SK-N-SH (cell line): Measurements from ENCODE around the gene NETO2. TPM values are rescaled to one million over a fixed set of nuclear protein-coding genes. Genes with fewer than 3 reads are reported as not detected.

ENCODE experiments used
- CTCF ChIA-PET: fragments of 300-600, 350-600 bp; formaldehyde crosslinking; extraction: SDS; loops from one replicate; lab custom pipeline; 2021; lab: Yijun Ruan, JAX
- POLR2A ChIA-PET: fragments of 350-600 bp; sonication (Branson Sonifier 250); formaldehyde crosslinking; extraction: SDS; loops from one replicate; lab custom pipeline; 2020; ENCODE audit warnings: antibody characterized with exemption, inconsistent platforms; lab: Yijun Ruan, JAX
- DNase-seq: peaks from one replicate; pipeline ENCODE4 v3.0.0; 2012
- H2AFZ ChIP-seq: fragments of 200-600 bp; sonication (generic); 2 replicates; pipeline ENCODE4 v1.8.1; 2016; ENCODE audit warnings: antibody characterized with exemption, mild to moderate bottlenecking, low read depth
- H3F3A ChIP-seq: fragments of 200-600 bp; sonication (generic); replicated peaks from 2 replicates; pipeline ENCODE3; 2016; ENCODE audit warnings: antibody characterized with exemption, mild to moderate bottlenecking; ENCODE audit not compliant: insufficient read depth
- H3K27ac ChIP-seq, 2 experiments: fragments of 200-500 bp in 1 of 2; fragments of 200-600 bp in 1 of 2; sonication (Bioruptor generic) in 1 of 2; sonication (generic), shearing (Covaris generic) in 1 of 2; 2 replicates each; pipeline versions ENCODE4 v1.5.1 to v1.6.1; 2014 to 2016; ENCODE audit warnings: low read depth in 2 of 2, inconsistent platforms in 1 of 2, low read length in 1 of 2, mild to moderate bottlenecking in 1 of 2, mixed read lengths in 1 of 2
- H3K27me3 ChIP-seq: fragments of 200-600 bp; sonication (generic), shearing (Covaris generic); 2 replicates; pipeline ENCODE4 v1.6.1; 2016; ENCODE audit warnings: mixed run types; ENCODE audit not compliant: insufficient read depth
- H3K36me3 ChIP-seq, 2 experiments: fragments of 200-500 bp in 1 of 2; fragments of 200-600 bp in 1 of 2; sonication (Bioruptor generic) in 1 of 2; sonication (generic) in 1 of 2; replicated peaks in 1 of 2; 2 replicates each; pipeline versions ENCODE3 to v1.5.1; 2014 to 2016; ENCODE audit warnings: low read length in 1 of 2, mild to moderate bottlenecking in 1 of 2; ENCODE audit not compliant: insufficient read depth in 2 of 2, control insufficient read depth in 1 of 2
- H3K4me1 ChIP-seq, 2 experiments: fragments of 200-500 bp in 1 of 2; fragments of 200-600 bp in 1 of 2; sonication (Bioruptor generic) in 1 of 2; sonication (generic), shearing (Covaris generic) in 1 of 2; 2 replicates each; pipeline versions ENCODE4 v1.5.1 to v1.6.1; 2014 to 2016; ENCODE audit warnings: low read depth in 1 of 2, low read length in 1 of 2, mixed run types in 1 of 2; ENCODE audit not compliant: insufficient read depth in 2 of 2, control insufficient read depth in 1 of 2
- H3K4me2 ChIP-seq: fragments of 200-600 bp; sonication (generic), shearing (Covaris generic); 2 replicates; pipeline ENCODE4 v1.6.1; 2017; ENCODE audit warnings: mixed run types
- H3K4me3 ChIP-seq, 2 experiments: fragments of 200-500 bp in 1 of 2; fragments of 200-600 bp in 1 of 2; sonication (Bioruptor generic) in 1 of 2; sonication (generic), shearing (Covaris generic) in 1 of 2; 2 replicates each; pipeline versions ENCODE4 v1.5.1 to v1.8.1; 2014 to 2016; ENCODE audit warnings: low read depth in 2 of 2, inconsistent platforms in 1 of 2, low read length in 1 of 2, mild to moderate bottlenecking in 1 of 2, mixed read lengths in 1 of 2, moderate library complexity in 1 of 2
- H3K79me2 ChIP-seq: fragments of 200-600 bp; sonication (generic); 2 replicates; pipeline ENCODE4 v1.8.1; 2017; ENCODE audit warnings: mild to moderate bottlenecking; ENCODE audit not compliant: insufficient read depth
- H3K9ac ChIP-seq: fragments of 200-600 bp; sonication (generic); 2 replicates; pipeline ENCODE4 v1.6.1; 2017; ENCODE audit warnings: mixed run types
- H3K9me2 ChIP-seq: fragments of 200-600 bp; sonication (generic); 2 replicates; pipeline ENCODE4 v1.6.1; 2017; ENCODE audit warnings: mixed run types
- H3K9me3 ChIP-seq: fragments of 200-600 bp; sonication (generic); 2 replicates; pipeline ENCODE4 v1.6.1; 2017; ENCODE audit warnings: mixed run types, mild to moderate bottlenecking, moderate library complexity
- H4K20me1 ChIP-seq: fragments of 200-600 bp; sonication (generic); 2 replicates; pipeline ENCODE4 v1.6.1; 2017; ENCODE audit warnings: mild to moderate bottlenecking, mixed run types; ENCODE audit not compliant: insufficient read depth
- ELF1 ChIP-seq: IDR thresholded peaks from 2 replicates; pipeline ENCODE4 v1.4.0; 2012
- EP300 ChIP-seq, 2 experiments: IDR thresholded peaks; 2 replicates each; pipeline versions ENCODE4 v1.4.0 to v1.6.1; 2012; ENCODE audit warnings: borderline replicate concordance in 1 of 2, low read depth in 1 of 2, low read length in 1 of 2
- EZH2phosphoT487 ChIP-seq: fragments of 200-600 bp; sonication (generic); IDR thresholded peaks from 2 replicates; pipeline ENCODE4 v1.6.1; 2017; ENCODE audit warnings: low read depth, mixed run types, mild to moderate bottlenecking, antibody characterized with exemption, moderate library complexity, borderline replicate concordance
- FOXJ3 ChIP-seq: sonication (generic); formaldehyde crosslinking; IDR thresholded peaks from 2 replicates; pipeline ENCODE4 v1.5.1; 2020; ENCODE audit warnings: mild to moderate bottlenecking, missing genetic modification reagents
- GABPA ChIP-seq: IDR thresholded peaks from 2 replicates; pipeline ENCODE4 v1.4.0; 2012; ENCODE audit warnings: low read depth, mild to moderate bottlenecking
- MAX ChIP-seq: IDR thresholded peaks from 2 replicates; pipeline ENCODE4 v1.4.0; 2012; ENCODE audit warnings: low read depth
- MEF2A ChIP-seq: IDR thresholded peaks from 2 replicates; pipeline ENCODE4 v1.4.0; 2012; ENCODE audit warnings: low read depth, borderline replicate concordance
- NFIC ChIP-seq: IDR thresholded peaks from 2 replicates; pipeline ENCODE4 v1.4.0; 2012; ENCODE audit warnings: borderline replicate concordance
- NRF1 ChIP-seq: IDR thresholded peaks from 2 replicates; pipeline ENCODE4 v1.6.1; 2012; ENCODE audit warnings: low read depth, mild to moderate bottlenecking, low read length
- POLR2AphosphoS5 ChIP-seq: IDR thresholded peaks from 2 replicates; pipeline ENCODE4 v1.6.1; 2012; ENCODE audit warnings: low read depth, low read length
- REST ChIP-seq: IDR thresholded peaks from 2 replicates; pipeline ENCODE4 v1.6.1; 2012; ENCODE audit warnings: mild to moderate bottlenecking, low read depth, low read length, moderate library complexity
- RFX5 ChIP-seq: IDR thresholded peaks from 2 replicates; pipeline ENCODE4 v1.6.1; 2012; ENCODE audit warnings: mild to moderate bottlenecking, improper control_type of control experiment, low read length
- RXRA ChIP-seq: IDR thresholded peaks from 2 replicates; pipeline ENCODE4 v1.4.0; 2012; ENCODE audit warnings: low read depth, mild to moderate bottlenecking, borderline replicate concordance
- SMC3 ChIP-seq: IDR thresholded peaks from 2 replicates; pipeline ENCODE4 v1.6.1; 2012; ENCODE audit warnings: low read depth, low read length, improper control_type of control experiment
- TAF1 ChIP-seq: IDR thresholded peaks from 2 replicates; pipeline ENCODE4 v1.6.1; 2012; ENCODE audit warnings: low read depth, mild to moderate bottlenecking, low read length, moderate library complexity, borderline replicate concordance
- WGBS: methylation state at CpG from one replicate; pipeline ENCODE4 v1.1.6; 2017; ENCODE audit warnings: low lambda C conversion rate; 5-methylcytosine and 5-hydroxymethylcytosine counted together
- polyA plus RNA-seq, 3 experiments: library from polyadenylated mRNA; depleted of rRNA; stranded (reverse); fragments of >200 nt; gene quantifications; 2 replicates each; pipeline ENCODE4 v1.2.3, GENCODE V29; 2012
- TF ChIP-seq, protein P1 (sequence below): fragments of 150-350 bp; IDR thresholded peaks from 2 replicates; pipeline ENCODE4 v1.6.1; 2016; ENCODE audit warnings: mild to moderate bottlenecking, low read depth, low read length

The NETO2 gene
- polyA plus RNA-seq, 1 of the 3 experiments (the other 2 are of a cell fraction): 48.8 TPM

DNA sequence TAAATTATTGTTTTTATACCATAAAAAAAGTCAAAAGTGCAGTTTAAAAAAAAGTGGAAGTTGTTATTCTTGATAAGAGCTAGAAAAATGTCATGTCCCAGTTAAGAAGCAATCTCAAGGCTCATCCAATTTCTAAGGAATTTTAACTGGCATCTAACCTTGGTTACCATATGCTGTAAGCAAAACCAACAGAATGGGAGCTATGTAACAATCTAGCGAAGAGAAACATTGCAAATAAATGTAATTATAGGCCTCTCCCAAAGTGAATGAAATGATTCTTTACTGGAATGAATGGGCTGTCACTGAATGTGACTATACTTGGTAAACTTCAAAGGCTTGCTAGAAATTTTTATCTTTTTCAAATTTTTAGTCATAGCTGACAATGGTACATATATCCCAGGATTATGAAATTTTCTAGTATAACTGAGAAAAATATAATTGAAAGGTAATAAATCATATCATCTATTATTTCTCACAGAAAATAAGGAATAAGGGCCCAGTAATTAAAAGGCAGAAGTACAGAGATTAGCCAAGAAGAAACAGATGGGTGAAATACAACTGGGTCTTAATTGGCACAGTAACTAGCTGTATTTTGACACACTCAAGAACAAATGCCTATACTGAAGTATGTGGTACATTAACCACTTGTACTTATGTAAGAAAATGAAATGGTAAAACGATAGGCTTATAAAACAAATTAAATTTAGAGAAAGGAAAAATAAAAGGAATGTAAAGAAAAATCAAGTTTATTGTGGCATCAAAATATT is 61.5 kb downstream of the NETO2 start (continued):
- TF ChIP-seq REST (no peak), FOXJ3 (CRISPR knock-in tag) (no peak), ELF1 (no peak), POLR2AphosphoS5 (no peak), SMC3 (no peak), RFX5 (no peak), EZH2phosphoT487 (no peak), MEF2A (no peak), TAF1 (no peak), EP300 (IDR thresholded peaks at IDR 0.05; ENCODE audit: borderline replicate concordance in 1 of 2, low read depth in 1 of 2, low read length in 1 of 2) (no peak)

- Histone ChIP-seq H2AFZ (no peak overlapping the region), H3K36me3 (peaks cover 18 to 22% of the 10 kb centered on the region in 2 experiments), H4K20me1 (no peaks in the 10 kb centered on the region), H3F3A (no peaks in the 10 kb centered on the region), H3K79me2 (no peaks in the 10 kb centered on the region), H3K27ac (no peak overlapping the region), H3K9me2 (no peaks in the 10 kb centered on the region), H3K9ac (no peak overlapping the region), H3K4me1 (no peaks in the 10 kb centered on the region), H3K9me3 (no peaks in the 10 kb centered on the region), H3K27me3 (no peaks in the 10 kb centered on the region), H3K4me3 (no peak overlapping the region), H3K4me2 (no peak overlapping the region)
- 91% methylated on average over 1 of the region's 1 CpG for WGBS
- DNase-seq: no peak
- ChIA-PET POLR2A (no interaction called here), CTCF (interaction anchor here (1.1 to 1.2 kb wide), 2 partner anchors 13 to 43 kb away, joined by 3 to 4 read pairs; no protein-coding TSS in a partner anchor)
- TF ChIP-seq MEF2A (no peak), MAX (no peak), NFIC (no peak), GABPA (no peak), ELF1 (no peak), FOXJ3 (CRISPR knock-in tag) (no peak), RXRA (no peak), NRF1 (no peak), SMC3 (no peak), EZH2phosphoT487 (no peak)
- TF ChIP-seq, protein P1, sequence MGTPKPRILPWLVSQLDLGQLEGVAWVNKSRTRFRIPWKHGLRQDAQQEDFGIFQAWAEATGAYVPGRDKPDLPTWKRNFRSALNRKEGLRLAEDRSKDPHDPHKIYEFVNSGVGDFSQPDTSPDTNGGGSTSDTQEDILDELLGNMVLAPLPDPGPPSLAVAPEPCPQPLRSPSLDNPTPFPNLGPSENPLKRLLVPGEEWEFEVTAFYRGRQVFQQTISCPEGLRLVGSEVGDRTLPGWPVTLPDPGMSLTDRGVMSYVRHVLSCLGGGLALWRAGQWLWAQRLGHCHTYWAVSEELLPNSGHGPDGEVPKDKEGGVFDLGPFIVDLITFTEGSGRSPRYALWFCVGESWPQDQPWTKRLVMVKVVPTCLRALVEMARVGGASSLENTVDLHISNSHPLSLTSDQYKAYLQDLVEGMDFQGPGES: no peak
Measured at GRCh38 chr16:47081115-47081514, 62.6 kb downstream of the NETO2 start.
